H1 (cell line): Measurements from ENCODE around the gene P4HB. TPM values are rescaled to one million over a fixed set of nuclear protein-coding genes. Genes with fewer than 3 reads are reported as not detected.

Experiments
- CTCF ChIA-PET: fragments of 300-600 bp; sonication (Branson Sonifier 250); formaldehyde crosslinking; loops from one replicate; lab custom pipeline; 2021; ENCODE audit not compliant: partially characterized antibody; lab: Charles Lee
- POLR2A ChIA-PET: fragments of 300-600 bp; sonication (Branson Sonifier 250); formaldehyde crosslinking; loops from one replicate; lab custom pipeline; 2021; ENCODE audit warnings: inconsistent platforms; ENCODE audit not compliant: partially characterized antibody; lab: Charles Lee
- DNase-seq, 2 experiments: peaks; one replicate each; pipeline versions ENCODE4 v3.0.0 to v3.0.0-alpha.2; 2010 to 2022; ENCODE audit warnings: low spot score in 2 of 2, low read depth in 1 of 2, mixed read lengths in 1 of 2
- FAIRE-seq: peaks from 2 replicates; lab custom pipeline; 2011; peaks lifted over from hg19 to GRCh38; lab: Jason Lieb, UNC
- H2AFZ ChIP-seq: 2 replicates; pipeline ENCODE4 v1.8.1; 2012; ENCODE audit warnings: low read length, inconsistent platforms
- H2AK5ac ChIP-seq: 2 replicates; pipeline ENCODE4 v1.6.1; 2013; ENCODE audit warnings: low read depth, low read length
- H2BK120ac ChIP-seq: replicated peaks from 2 replicates; pipeline ENCODE3; 2013; ENCODE audit warnings: low read depth, low read length, inconsistent platforms
- H2BK12ac ChIP-seq: 2 replicates; pipeline ENCODE4 v1.6.1; 2013; ENCODE audit warnings: low read depth, low read length
- H2BK15ac ChIP-seq: 2 replicates; pipeline ENCODE4 v1.6.1; 2013; ENCODE audit warnings: low read length
- H2BK20ac ChIP-seq: 2 replicates; pipeline ENCODE4 v1.6.1; 2013; ENCODE audit warnings: low read length
- H2BK5ac ChIP-seq: 2 replicates; pipeline ENCODE4 v1.6.1; 2013; ENCODE audit warnings: low read depth, low read length
- H3K14ac ChIP-seq: 2 replicates; pipeline ENCODE4 v1.6.1; 2013; ENCODE audit warnings: inconsistent platforms; ENCODE audit not compliant: insufficient read length
- H3K18ac ChIP-seq: 2 replicates; pipeline ENCODE4 v1.6.1; 2013; ENCODE audit warnings: low read length; ENCODE audit errors: extremely low read depth
- H3K23ac ChIP-seq: 2 replicates; pipeline ENCODE4 v1.6.1; 2013; ENCODE audit warnings: inconsistent platforms; ENCODE audit not compliant: insufficient read length
- H3K23me2 ChIP-seq: 2 replicates; pipeline ENCODE4 v1.6.1; 2013; ENCODE audit warnings: low read depth, low read length
- H3K27ac ChIP-seq: 2 replicates; pipeline ENCODE4 v1.6.1; 2011; ENCODE audit warnings: low read depth, low read length, inconsistent platforms
- H3K27me3 ChIP-seq, 4 experiments: replicated peaks in 1 of 4; 1 replicate in 1 of 4; 2 replicates in 3 of 4; pipeline versions ENCODE4 v1.6.1 to v1.8.1; 2011 to 2013; ENCODE audit warnings: low read length in 3 of 4, mild to moderate bottlenecking in 3 of 4, inconsistent platforms in 2 of 4, mixed read lengths in 2 of 4, moderate library complexity in 1 of 4; ENCODE audit not compliant: control insufficient read depth in 3 of 4, insufficient read depth in 3 of 4; ENCODE audit errors: extremely low read depth in 1 of 4
- H3K36me3 ChIP-seq, 4 experiments: 2 replicates each; pipeline versions ENCODE4 v1.6.1 to v1.8.1; 2011 to 2013; ENCODE audit warnings: mild to moderate bottlenecking in 4 of 4, low read length in 3 of 4, moderate library complexity in 2 of 4, control low read depth in 1 of 4, inconsistent platforms in 1 of 4; ENCODE audit not compliant: insufficient read depth in 4 of 4, control insufficient read depth in 2 of 4
- H3K4ac ChIP-seq: replicated peaks from 2 replicates; pipeline ENCODE3; 2013; ENCODE audit warnings: low read length, low read depth, mixed read lengths, inconsistent platforms; ENCODE audit not compliant: insufficient read length
- H3K4me1 ChIP-seq, 4 experiments: replicated peaks in 1 of 4; 1 replicate in 1 of 4; 2 replicates in 3 of 4; pipeline versions ENCODE4 v1.6.1 to v1.8.1; 2011 to 2013; ENCODE audit warnings: low read length in 3 of 4, inconsistent platforms in 2 of 4, mixed read lengths in 1 of 4; ENCODE audit not compliant: insufficient read depth in 4 of 4, control insufficient read depth in 3 of 4
- H3K4me2 ChIP-seq, 2 experiments: 2 replicates each; pipeline versions ENCODE4 v1.6.1 to v1.8.1; 2011 to 2013; ENCODE audit warnings: low read depth in 2 of 2, low read length in 2 of 2, control low read depth in 1 of 2, inconsistent platforms in 1 of 2, mild to moderate bottlenecking in 1 of 2; ENCODE audit not compliant: insufficient read depth in 1 of 2
- H3K4me3 ChIP-seq, 4 experiments: fragments of 200-600, 300-600 bp in 1 of 4; sonication (generic), shearing (Covaris generic), sonication (Bioruptor Twin) in 1 of 4; 2 replicates each; pipeline versions ENCODE4 v1.5.1 to v1.8.1; 2011 to 2016; ENCODE audit warnings: low read length in 4 of 4, low read depth in 3 of 4, control low read depth in 2 of 4, inconsistent platforms in 2 of 4, mild to moderate bottlenecking in 2 of 4, mixed read lengths in 1 of 4, moderate library complexity in 1 of 4; ENCODE audit not compliant: insufficient read depth in 2 of 4; ENCODE audit errors: extremely low read depth in 1 of 4
- H3K56ac ChIP-seq: replicated peaks from 2 replicates; pipeline ENCODE3; 2013; ENCODE audit warnings: low read depth, mild to moderate bottlenecking, mixed read lengths, low read length, inconsistent platforms; ENCODE audit not compliant: insufficient read length
- H3K79me1 ChIP-seq: 2 replicates; pipeline ENCODE4 v1.6.1; 2013; ENCODE audit warnings: low read depth, low read length, control low read depth
- H3K79me2 ChIP-seq, 2 experiments: 2 replicates each; pipeline versions ENCODE4 v1.6.1 to v1.8.1; 2012 to 2013; ENCODE audit warnings: low read length in 2 of 2, mild to moderate bottlenecking in 2 of 2, inconsistent platforms in 1 of 2; ENCODE audit not compliant: insufficient read depth in 2 of 2, control insufficient read depth in 1 of 2
- H3K9ac ChIP-seq, 4 experiments: replicated peaks in 1 of 4; 1 replicate in 1 of 4; 2 replicates in 3 of 4; pipeline versions ENCODE4 v1.6.1 to v1.8.1; 2011 to 2013; ENCODE audit warnings: low read depth in 3 of 4, low read length in 3 of 4, control low read depth in 2 of 4, mild to moderate bottlenecking in 2 of 4, moderate library complexity in 2 of 4, inconsistent platforms in 1 of 4; ENCODE audit errors: extremely low read depth in 1 of 4
- H3K9me3 ChIP-seq, 2 experiments: 2 replicates each; pipeline versions ENCODE4 v1.6.1 to v1.8.1; 2012 to 2013; ENCODE audit warnings: mild to moderate bottlenecking in 2 of 2, moderate library complexity in 2 of 2, control low read depth in 1 of 2, inconsistent platforms in 1 of 2, low read depth in 1 of 2, low read length in 1 of 2, mixed read lengths in 1 of 2; ENCODE audit not compliant: insufficient read depth in 2 of 2
- H4K20me1 ChIP-seq, 2 experiments: replicated peaks in 1 of 2; 2 replicates each; pipeline versions ENCODE3 to v1.8.1; 2011 to 2013; ENCODE audit warnings: inconsistent platforms in 2 of 2, low read length in 2 of 2, mild to moderate bottlenecking in 1 of 2; ENCODE audit not compliant: insufficient read depth in 2 of 2, control insufficient read depth in 1 of 2
- H4K5ac ChIP-seq: 2 replicates; pipeline ENCODE4 v1.6.1; 2013; ENCODE audit warnings: low read length, low read depth, mixed read lengths, inconsistent platforms; ENCODE audit not compliant: insufficient read length
- H4K8ac ChIP-seq: 2 replicates; pipeline ENCODE4 v1.8.0; 2013; ENCODE audit warnings: mild to moderate bottlenecking, moderate library complexity, low read length, inconsistent platforms; ENCODE audit not compliant: insufficient read depth; ENCODE audit errors: extremely low read depth
- H4K91ac ChIP-seq: replicated peaks from 2 replicates; pipeline ENCODE3; 2013; ENCODE audit warnings: low read length, mixed read lengths, inconsistent platforms; ENCODE audit not compliant: insufficient read length
- KDM4A ChIP-seq: IDR thresholded peaks from one replicate; pipeline ENCODE4 v1.7.1; 2012; ENCODE audit warnings: low read depth, mild to moderate bottlenecking, moderate library complexity, low read length, inconsistent platforms; ENCODE audit not compliant: severe bottlenecking
- PHF8 ChIP-seq: fragments of 200-600 bp; sonication (generic); conservative IDR thresholded peaks from 2 replicates; pipeline ENCODE4 v1.7.1; 2012; ENCODE audit warnings: low read depth, mild to moderate bottlenecking, inconsistent platforms, low read length, moderate library complexity
- RAD21 ChIP-seq, 2 experiments: IDR thresholded peaks in 1 of 2; conservative IDR thresholded peaks in 1 of 2; 2 replicates each; pipeline ENCODE4 v1.6.1; 2011; ENCODE audit warnings: low read depth in 2 of 2, low read length in 2 of 2, improper control_type of control experiment in 1 of 2, inconsistent platforms in 1 of 2, mild to moderate bottlenecking in 1 of 2, moderate library complexity in 1 of 2
- SIX5 ChIP-seq: IDR thresholded peaks from 2 replicates; pipeline ENCODE4 v1.6.1; 2011; ENCODE audit warnings: mild to moderate bottlenecking, low read depth, low read length
- TAF1 ChIP-seq: IDR thresholded peaks from 2 replicates; pipeline ENCODE4 v1.6.1; 2011; ENCODE audit warnings: mild to moderate bottlenecking, low read depth, low read length
- TCF12 ChIP-seq: IDR thresholded peaks from 2 replicates; pipeline ENCODE4 v1.6.1; 2011; ENCODE audit warnings: low read depth, mild to moderate bottlenecking, low read length
- WGBS, 2 experiments: shearing (Covaris generic) in 1 of 2; methylation state at CpG; one replicate each; pipeline versions ENCODE4 v1.1.6 to v1.1.7; 2013 to 2015; ENCODE audit warnings: low lambda C conversion rate in 2 of 2, mixed read lengths in 2 of 2, inconsistent platforms in 1 of 2, low coverage in 1 of 2, missing lambda C conversion rate in 1 of 2; ENCODE audit not compliant: insufficient replicate concordance in 2 of 2, insufficient coverage in 1 of 2, insufficient read length in 1 of 2; ENCODE audit errors: extremely low coverage in 1 of 2, missing lambda C conversion rate in 1 of 2; 5-methylcytosine and 5-hydroxymethylcytosine counted together
- polyA plus RNA-seq, 7 experiments: library from polyadenylated mRNA; depleted of rRNA in 3 of 7; stranded (reverse) in 5 of 7; unstranded in 2 of 7; fragments of >200 nt in 5 of 7; fragments of 200-250 nt in 2 of 7; gene quantifications; 1 replicate in 5 of 7; 2 replicates in 1 of 7; 4 replicates in 1 of 7; pipeline versions ENCODE4 v1.2.1 to v1.2.3, GENCODE V29; 2011 to 2013; ENCODE audit warnings: missing spikeins in 2 of 7, mixed read lengths in 2 of 7
- total RNA-seq: library from RNA; stranded (reverse); fragmentation: NEBNext Ultra II Directional; extraction: Animal tissue kit (Norgen Biotek cat#: 25700); gene quantifications from 2 replicates; pipeline ENCODE4 v1.2.1, GENCODE V29; 2021
- TF ChIP-seq, protein P1 (sequence below), 3 experiments: IDR thresholded peaks; 1 replicate in 2 of 3; 2 replicates in 1 of 3; pipeline versions ENCODE4 v1.5.1 to v1.6.1; 2011; ENCODE audit warnings: low read length in 3 of 3, mild to moderate bottlenecking in 3 of 3, inconsistent platforms in 2 of 3, low read depth in 1 of 3, moderate library complexity in 1 of 3; ENCODE audit not compliant: insufficient read depth in 1 of 3; ENCODE audit errors: control extremely low read depth in 1 of 3
- TF ChIP-seq, protein P2 (sequence below): IDR thresholded peaks from 2 replicates; pipeline ENCODE4 v1.6.1; 2012; ENCODE audit warnings: inconsistent platforms

The P4HB gene
- total and polyA plus RNA-seq, 2 of the 8 experiments (the other 6 are each of a cell fraction or from before 2014, with no cell fraction given), result 41.4 to 379 TPM

DNA sequence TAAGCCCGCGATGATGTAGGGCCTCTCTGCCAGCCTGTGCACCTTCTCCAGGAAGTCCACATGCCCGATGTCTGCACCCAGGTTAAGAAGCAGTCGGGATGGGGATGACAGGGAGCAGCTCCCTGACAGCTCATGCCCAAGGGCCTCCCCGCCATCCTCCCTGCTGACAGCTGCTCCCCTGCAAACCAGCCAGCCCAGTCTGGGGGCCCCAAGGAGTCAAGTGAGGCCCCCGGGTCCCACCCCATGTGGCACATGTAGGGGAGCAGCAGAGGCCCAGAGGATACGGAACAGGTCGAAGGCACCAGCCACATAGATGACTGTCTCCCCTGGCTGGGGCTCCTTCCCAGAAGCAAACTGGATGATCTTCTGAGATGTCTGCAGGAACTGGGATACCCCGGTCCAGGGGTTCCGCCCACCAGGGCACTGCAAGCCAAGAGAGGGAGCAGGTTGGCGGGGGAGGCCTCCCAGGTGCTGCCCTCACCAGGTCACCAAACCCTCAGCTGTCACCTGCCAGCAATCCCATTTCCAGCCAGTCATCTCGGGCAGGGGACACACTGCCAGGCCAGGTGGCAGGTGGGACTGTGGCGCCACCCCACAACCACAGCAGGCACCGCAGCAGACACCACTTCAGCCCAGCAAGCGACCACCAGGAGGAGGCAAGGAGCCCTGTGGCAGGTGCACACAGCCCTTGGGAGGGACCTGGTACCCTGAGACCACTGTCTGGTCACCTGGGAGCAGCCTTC is 46.3 kb upstream of the P4HB start:
- H3K4me1 ChIP-seq, result peaks cover 0 to 12% (median 7%) of the 10 kb centered on the region in 4 experiments; a peak in 4 of 7 replicates
- no peak overlapping the region for H3K4ac ChIP-seq
- peaks cover 2% of the 10 kb centered on the region; the same call in 1 of the 2 replicates for H3K79me1 ChIP-seq
- no peak overlapping the region for H3K27ac ChIP-seq
- no peak overlapping the region for H2BK120ac ChIP-seq
- H3K23me2 ChIP-seq, result peaks cover 12% of the 10 kb centered on the region; the same call in 1 of the 2 replicates
- no peak overlapping the region for H2BK15ac ChIP-seq
- no peak overlapping the region for H3K23ac ChIP-seq
- H2BK12ac ChIP-seq, result no peak overlapping the region
- no peak overlapping the region for H4K5ac ChIP-seq
- no peaks in the 10 kb centered on the region for H3K79me2 ChIP-seq
- no peak overlapping the region for H3K56ac ChIP-seq
- peaks cover 3 to 19% of the 10 kb centered on the region in 2 experiments for H4K20me1 ChIP-seq
- 88% methylated on average over 14 of the region's 15 CpGs; no CpG with 5 or more reads in 1 of the 2 experiments for WGBS, 2 experiments
- no peak overlapping the region for H3K4me2 ChIP-seq
- FAIRE-seq (no peak), DNase-seq (no peak)
- no peak overlapping the region for H3K18ac ChIP-seq
- H2BK20ac ChIP-seq, result no peak overlapping the region
- ChIA-PET POLR2A (interaction anchor here (1.4 to 2.0 kb wide), 4 partner anchors 8 to 16 kb away, joined by 3 to 11 read pairs (median 6); partner anchors contain the start of gene ANAPC11), CTCF (interaction anchor here (0.5 to 1.7 kb wide), 8 partner anchors 9 to 170 kb away, joined by 3 to 7 read pairs (median 4); no protein-coding TSS in a partner anchor)
- H3K9me3 ChIP-seq, result no peaks in the 10 kb centered on the region
- H3K36me3 ChIP-seq, result no peaks in the 10 kb centered on the region; a peak in 3 of 8 replicates
- no peak overlapping the region for H3K4me3 ChIP-seq
- H3K14ac ChIP-seq, result no peak overlapping the region
- H4K8ac ChIP-seq, result no peak overlapping the region; the same call in 1 of the 2 replicates
- H3K9ac ChIP-seq, result no peak overlapping the region
- no peak overlapping the region for H4K91ac ChIP-seq
- H2AK5ac ChIP-seq, result no peak overlapping the region
- H2BK5ac ChIP-seq, result no peak overlapping the region
- H3K27me3 ChIP-seq, result peaks cover 0 to 19% (median 8%) of the 10 kb centered on the region in 4 experiments; a peak in 5 of 7 replicates
- H2AFZ ChIP-seq, result no peak overlapping the region
- TF ChIP-seq PHF8 (no peak), TAF1 (no peak), TCF12 (no peak), RAD21 (IDR thresholded peaks at IDR 0.05 in 1 of 2, conservative IDR thresholded peaks at IDR 0.05 in 1 of 2; ENCODE audit: low read depth in 2 of 2, low read length in 2 of 2) (peak; percentile 50 to 58), SIX5 (no peak), KDM4A (no peak)
- TF ChIP-seq, protein P1, sequence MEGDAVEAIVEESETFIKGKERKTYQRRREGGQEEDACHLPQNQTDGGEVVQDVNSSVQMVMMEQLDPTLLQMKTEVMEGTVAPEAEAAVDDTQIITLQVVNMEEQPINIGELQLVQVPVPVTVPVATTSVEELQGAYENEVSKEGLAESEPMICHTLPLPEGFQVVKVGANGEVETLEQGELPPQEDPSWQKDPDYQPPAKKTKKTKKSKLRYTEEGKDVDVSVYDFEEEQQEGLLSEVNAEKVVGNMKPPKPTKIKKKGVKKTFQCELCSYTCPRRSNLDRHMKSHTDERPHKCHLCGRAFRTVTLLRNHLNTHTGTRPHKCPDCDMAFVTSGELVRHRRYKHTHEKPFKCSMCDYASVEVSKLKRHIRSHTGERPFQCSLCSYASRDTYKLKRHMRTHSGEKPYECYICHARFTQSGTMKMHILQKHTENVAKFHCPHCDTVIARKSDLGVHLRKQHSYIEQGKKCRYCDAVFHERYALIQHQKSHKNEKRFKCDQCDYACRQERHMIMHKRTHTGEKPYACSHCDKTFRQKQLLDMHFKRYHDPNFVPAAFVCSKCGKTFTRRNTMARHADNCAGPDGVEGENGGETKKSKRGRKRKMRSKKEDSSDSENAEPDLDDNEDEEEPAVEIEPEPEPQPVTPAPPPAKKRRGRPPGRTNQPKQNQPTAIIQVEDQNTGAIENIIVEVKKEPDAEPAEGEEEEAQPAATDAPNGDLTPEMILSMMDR (IDR thresholded peaks at IDR 0.05; ENCODE audit: control extremely low read depth in 1 of 3, insufficient read depth in 1 of 3, low read depth in 1 of 3, low read length in 3 of 3), result peak; percentile 74 to 97 (median 78)
- TF ChIP-seq, protein P2, sequence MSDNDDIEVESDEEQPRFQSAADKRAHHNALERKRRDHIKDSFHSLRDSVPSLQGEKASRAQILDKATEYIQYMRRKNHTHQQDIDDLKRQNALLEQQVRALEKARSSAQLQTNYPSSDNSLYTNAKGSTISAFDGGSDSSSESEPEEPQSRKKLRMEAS, result 0 out of 2 replicates have a peak, but pooled peaks have one; percentile 26
